GM18951 (cell line): ENCODE data around the gene HOXB7.

ENCODE experiments used
- POLR2A ChIP-seq: IDR thresholded peaks from 4 replicates; pipeline ENCODE4 v1.6.1; 2011; ENCODE audit warnings: mild to moderate bottlenecking; ENCODE audit not compliant: insufficient read length, insufficient read depth; ENCODE audit errors: extremely low read depth
- in situ Hi-C: fragments of 300-500 bp; cut with MboI; formaldehyde crosslinking; loops from one replicate; pipeline ENCODE4 v1.12.0; 2022; ENCODE audit warnings: low sequenced_read_pairs, mixed read lengths, inconsistent platforms; ENCODE audit not compliant: unreplicated experiment

The HOXB7 gene

GRCh38 chr17:48630925-48631692 lies 20.3 kb upstream of the HOXB7 start:
- no peak for TF ChIP-seq POLR2A
- in situ Hi-C loops = no loop called here

GRCh38 chr17:48630009-48630924 lies 19.4 kb upstream of the HOXB7 start:
- in situ Hi-C loops = no loop called here
- TF ChIP-seq POLR2A = no peak

- no peak for TF ChIP-seq POLR2A
- in situ Hi-C loops = no loop called here
These were observed 18.6 kb upstream of the HOXB7 start for GRCh38 chr17:48629411-48629759.

DNA sequence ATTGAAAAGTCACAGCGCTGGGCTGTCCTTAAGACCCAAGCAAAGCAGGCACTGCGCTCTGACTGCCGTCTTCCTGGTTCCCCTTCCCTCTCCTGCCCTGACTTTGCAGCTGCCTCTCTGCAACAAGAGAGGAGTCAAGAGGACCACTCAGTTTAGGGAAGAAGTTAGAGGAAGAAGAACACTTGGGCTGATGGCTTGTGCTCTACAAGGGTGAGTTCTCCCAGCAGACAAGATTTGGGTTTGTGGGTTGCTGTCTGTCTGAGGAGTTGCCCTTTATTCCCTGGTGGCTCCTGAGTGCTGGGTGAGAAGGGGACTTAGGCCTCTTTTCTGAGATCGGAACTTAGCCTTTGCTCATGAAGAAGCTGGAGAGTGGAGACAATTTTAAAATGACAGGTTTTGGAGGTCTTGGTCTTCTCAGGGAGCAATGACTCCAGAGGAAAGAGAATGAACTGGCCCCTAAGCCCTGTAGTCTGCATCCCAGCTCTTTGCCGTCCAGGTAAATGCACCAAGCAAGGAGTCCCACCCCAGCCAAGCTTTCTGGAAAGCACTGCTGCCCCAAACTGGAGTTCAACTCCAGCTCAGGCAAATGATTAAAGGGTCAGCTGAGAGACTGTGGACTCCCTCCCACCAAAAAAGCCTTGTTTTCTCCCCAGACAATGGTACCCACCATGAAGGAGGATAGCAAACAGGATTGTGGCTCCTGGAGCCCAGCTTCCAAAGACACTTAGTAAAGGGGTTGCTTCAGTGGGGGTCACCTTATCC lies 18.0 kb upstream of the HOXB7 start:
- no peak for TF ChIP-seq POLR2A
- in situ Hi-C loops = no loop called here

DNA sequence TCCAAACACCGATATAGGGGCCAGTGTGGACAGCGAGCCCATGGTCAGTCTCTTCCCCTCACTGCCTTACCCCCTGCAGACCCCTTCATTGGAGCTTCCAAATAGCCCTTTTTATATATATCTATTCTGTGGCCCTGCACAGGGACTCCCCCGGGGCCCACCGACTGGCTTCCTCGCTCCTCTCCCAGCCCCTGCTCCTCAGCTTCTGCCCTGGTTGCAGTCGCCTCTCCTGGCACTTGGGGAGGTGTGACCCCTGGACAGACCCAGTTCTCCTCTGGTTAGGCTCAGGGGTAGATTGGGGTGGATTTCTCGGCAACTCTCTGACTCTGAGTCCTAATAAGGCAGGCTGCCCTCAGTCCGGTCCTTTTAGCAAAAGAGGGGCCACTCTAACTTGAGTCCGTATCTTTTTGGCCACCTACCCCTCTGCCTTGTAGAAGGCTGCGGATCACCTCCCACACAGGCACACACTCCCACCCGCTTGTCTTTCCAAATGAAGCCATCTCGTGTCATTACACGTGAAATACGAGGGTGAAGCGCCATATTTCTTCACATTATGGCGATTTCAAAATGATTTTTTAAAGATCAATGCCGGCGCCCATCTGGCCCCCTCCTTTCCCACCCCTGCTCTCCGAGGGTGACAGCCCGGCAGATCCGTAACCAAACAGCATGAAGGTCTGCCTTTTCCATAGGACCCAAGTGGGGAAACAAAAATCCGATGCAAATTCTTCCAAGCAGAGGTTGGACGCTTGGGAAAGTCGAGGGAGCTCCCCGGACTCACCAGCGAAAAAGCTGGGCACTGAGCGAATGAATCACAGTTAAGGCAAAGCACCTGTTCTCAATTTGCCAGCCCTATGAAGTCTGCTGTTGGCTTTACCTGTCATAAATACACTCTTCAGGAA lies 17.1 kb upstream of the HOXB7 start:
- TF ChIP-seq POLR2A = no peak
- in situ Hi-C loops = no loop called here

DNA sequence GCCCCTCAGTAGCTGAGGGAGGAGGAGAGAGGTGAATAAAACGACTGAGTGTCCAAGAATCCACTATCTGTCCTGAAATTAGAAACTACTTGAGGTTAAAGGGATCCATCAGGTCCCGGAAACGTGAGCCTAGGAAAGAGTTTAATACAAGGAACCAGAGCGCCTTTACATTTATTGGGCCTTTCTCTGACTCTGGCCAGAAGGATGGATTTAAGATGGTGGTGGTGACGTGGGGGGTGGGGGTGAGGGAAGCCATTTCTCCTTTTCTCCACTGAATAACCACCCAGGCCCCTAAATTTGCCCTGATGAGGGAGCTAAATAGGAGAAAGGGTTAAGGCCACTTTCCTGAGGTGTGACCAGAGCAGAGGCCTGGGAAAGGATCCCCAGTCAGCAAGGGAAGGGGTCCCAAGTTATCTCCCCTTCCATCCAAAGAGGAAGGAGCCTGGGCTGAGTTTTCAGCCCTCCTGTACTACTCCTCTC lies 16.3 kb upstream of the HOXB7 start:
- no peak for TF ChIP-seq POLR2A
- in situ Hi-C loops = no loop called here

- in situ Hi-C loops = no loop called here
These were observed 15.7 kb upstream of the HOXB7 start, which contains the start of gene HOXB9 for GRCh38 chr17:48626245-48627117. HOXB9 (minus strand) TSS chr17:48626358; CDS start chr17:48626269, 89 bp downstream.

DNA sequence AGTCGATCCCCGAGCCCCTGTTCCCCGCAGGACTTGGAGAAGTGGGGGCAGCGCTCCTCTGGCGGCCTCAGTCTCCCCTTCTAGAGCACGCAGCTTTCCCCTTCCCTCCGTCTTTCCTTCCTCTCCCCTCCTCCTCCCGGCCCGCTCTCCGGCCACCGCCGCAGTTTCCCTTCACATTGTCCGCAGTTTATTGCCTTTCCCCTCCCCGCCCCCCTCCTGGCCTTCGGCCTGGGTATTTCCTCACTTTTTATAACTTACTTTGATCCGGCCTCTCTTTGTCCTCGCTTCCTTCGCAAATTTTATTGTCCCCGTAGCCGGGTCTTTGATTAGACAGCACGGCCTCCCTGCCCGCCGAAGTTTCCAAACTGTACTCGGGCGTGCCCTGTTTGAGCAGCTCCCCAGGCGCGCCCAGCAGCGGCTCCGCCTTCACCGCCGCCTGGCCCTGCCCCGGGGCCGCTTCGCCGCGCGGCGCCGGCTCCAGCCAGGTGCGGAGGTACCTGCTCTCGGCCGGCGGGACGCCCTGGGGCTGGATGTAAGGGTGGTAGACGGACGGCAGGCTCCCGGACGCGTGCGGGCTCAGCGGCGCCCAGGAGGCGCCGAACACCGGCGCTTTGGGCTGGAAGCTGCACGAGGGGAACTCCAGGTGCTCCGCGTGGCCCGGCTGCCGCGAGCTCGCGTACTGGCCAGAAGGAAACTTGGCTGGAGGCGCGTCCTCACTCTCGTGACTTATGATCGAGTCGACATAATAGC lies 14.9 kb upstream of the HOXB7 start:
- in situ Hi-C loops = no loop called here
- no peak for TF ChIP-seq POLR2A

More at GRCh38 chr17:48626245-48627117, 15.7 kb upstream of the HOXB7 start, which contains the start of gene HOXB9:
- no peak for TF ChIP-seq POLR2A

- in situ Hi-C loops = no loop called here
- TF ChIP-seq POLR2A = no peak
These were observed 14.0 kb upstream of the HOXB7 start for GRCh38 chr17:48624544-48625494.

GRCh38 chr17:48624118-48624517 lies 13.3 kb upstream of the HOXB7 start:
- in situ Hi-C loops = no loop called here
- TF ChIP-seq POLR2A = no peak
